Gastrocnemius medialis (tissue), 4 donors: ENCODE data around the gene FAM135A.
A peak's percentile ranks its signal among the peaks of the same experiment; 100 is the strongest.

Experiments
- CTCF ChIP-seq, 5 experiments: fragments of 450-650 bp in 3 of 5; fragments of 200-600 bp in 2 of 5; sonication (generic) in 2 of 5; IDR thresholded peaks in 4 of 5; conservative IDR thresholded peaks in 1 of 5; 1 replicate in 4 of 5; 2 replicates in 1 of 5; pipeline ENCODE4 v1.5.1; 2016 to 2019; ENCODE audit warnings: antibody characterized with exemption in 5 of 5, mild to moderate bottlenecking in 3 of 5, moderate library complexity in 3 of 5
- POLR2A ChIP-seq, 2 donors: fragments of 450-650 bp; IDR thresholded peaks; one replicate each; pipeline ENCODE4 v1.6.1; 2017; ENCODE audit warnings: antibody characterized with exemption in 2 of 2, mild to moderate bottlenecking in 2 of 2, moderate library complexity in 2 of 2

- peak; percentile 38 to 87 (median 64) for TF ChIP-seq CTCF (IDR thresholded peaks at IDR 0.05 in 4 of 5, conservative IDR thresholded peaks at IDR 0.05 in 1 of 5)
- TF ChIP-seq POLR2A (IDR thresholded peaks at IDR 0.05), result no peak
Measured at GRCh38 chr6:70369332-70369950, 43.9 kb upstream of the FAM135A start.
